Iris pigment epithelial cell (primary cell): ENCODE measurements around the gene CGNL1.

Experiments
- DNase-seq: peaks from one replicate; pipeline ENCODE4 v3.0.0-alpha.2; 2011; ENCODE audit warnings: low read depth

CGNL1 gene

DNA sequence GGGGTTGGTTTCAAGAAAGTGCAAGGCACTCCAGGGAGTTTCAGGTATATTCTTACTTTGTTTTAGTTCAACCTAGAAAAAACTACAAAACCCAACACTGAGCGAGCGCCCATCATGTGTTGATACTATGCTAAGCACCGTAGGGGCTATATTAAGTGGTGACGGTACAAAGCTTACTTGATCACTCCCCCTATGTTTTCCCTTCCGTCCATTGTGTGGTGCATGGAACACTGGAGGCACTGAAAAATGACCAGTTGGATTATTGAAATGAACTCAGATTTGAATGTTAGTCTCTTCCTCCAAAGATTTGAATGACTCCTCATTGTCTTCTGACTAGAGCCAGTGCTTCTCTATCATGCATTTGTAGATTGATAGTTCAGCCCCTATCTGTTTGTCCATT, 222.0 kb downstream of the CGNL1 start:
- no peak for DNase-seq

DNA sequence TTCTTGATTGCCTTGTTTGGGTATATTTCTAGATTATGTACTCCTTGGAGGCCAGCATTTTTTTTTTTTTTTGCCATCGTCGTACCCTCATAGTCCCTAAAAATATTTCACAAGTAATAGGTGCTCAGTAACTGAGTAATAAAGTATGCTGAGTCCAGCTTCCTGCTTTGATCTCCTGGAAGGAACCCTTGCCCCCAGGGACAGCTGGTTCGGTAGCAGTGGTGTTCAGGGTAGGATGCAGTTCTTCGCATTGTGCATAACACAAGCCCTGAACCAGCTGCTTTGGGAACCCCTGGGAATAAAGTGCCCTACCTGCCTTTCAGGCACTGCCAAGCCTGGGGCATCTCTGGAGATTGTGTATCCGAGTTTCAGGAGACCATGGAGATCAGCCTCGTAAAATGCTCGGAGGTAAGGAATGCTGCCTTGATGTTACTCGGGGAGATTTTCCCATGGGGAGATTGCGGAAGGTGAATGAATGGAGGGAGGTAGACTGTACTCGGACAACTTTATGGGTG, 223.0 kb downstream of the CGNL1 start:
- DNase-seq: no peak

DNA sequence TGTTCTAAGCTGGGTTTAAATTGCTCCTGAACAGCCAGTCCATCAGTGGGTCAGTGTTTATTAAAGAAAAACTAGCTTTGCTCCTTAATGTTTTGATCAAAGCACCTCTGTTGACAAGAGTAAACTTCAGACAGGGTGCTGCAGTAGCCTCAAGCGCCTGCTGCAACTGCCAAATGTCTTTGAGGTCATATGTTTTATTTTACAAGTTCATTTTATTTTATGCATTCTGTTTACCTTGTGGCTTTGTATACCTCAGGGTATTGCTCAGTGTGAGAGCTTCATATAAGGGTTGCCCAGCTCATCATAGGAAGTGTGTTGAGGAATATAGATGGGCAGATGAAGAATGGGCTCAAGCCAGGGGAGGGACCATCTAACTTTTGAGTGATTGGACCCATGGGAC, 223.9 kb downstream of the CGNL1 start:
- DNase-seq: no peak
